HG03097 (cell line): ENCODE data around the gene TMIGD2.
"Not testable (repeated sequence)": the region's sequence is repeated elsewhere in the genome, so short reads cannot be mapped to it uniquely, and the experiment has no call there.

ENCODE experiments used
- ATAC-seq: cut with Tn5 transposase; IDR thresholded peaks from one replicate; pipeline ENCODE4 v1.9.1; 2021; ENCODE audit not compliant: unreplicated experiment, low FRiP score

The TMIGD2 gene, protein sequence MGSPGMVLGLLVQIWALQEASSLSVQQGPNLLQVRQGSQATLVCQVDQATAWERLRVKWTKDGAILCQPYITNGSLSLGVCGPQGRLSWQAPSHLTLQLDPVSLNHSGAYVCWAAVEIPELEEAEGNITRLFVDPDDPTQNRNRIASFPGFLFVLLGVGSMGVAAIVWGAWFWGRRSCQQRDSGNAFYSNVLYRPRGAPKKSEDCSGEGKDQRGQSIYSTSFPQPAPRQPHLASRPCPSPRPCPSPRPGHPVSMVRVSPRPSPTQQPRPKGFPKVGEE

DNA sequence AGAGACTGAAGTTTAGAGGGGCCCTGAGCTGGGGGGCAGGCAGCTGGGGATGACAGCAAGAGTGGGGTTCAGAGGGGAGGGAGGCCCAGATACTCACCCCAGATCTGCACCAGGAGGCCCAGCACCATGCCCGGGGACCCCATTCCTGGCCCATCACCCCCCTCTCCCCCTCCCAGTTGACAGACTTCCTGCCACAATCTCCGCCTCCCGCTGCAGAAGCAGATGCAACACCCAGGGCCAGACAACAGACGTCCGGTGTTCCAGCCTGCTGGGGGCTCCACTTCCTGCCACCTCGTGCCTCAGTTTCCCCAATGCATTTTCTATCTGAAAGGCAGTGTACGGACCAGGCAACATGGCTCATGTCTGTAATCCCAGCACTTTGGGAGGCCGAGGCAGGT lies at the start of gene TMIGD2:
Gene TMIGD2, minus strand, starts transcription at position 147 of the 398 bp plus-strand sequence. Its CDS starts 4 bp downstream, at position 143.
- no peak for ATAC-seq

DNA sequence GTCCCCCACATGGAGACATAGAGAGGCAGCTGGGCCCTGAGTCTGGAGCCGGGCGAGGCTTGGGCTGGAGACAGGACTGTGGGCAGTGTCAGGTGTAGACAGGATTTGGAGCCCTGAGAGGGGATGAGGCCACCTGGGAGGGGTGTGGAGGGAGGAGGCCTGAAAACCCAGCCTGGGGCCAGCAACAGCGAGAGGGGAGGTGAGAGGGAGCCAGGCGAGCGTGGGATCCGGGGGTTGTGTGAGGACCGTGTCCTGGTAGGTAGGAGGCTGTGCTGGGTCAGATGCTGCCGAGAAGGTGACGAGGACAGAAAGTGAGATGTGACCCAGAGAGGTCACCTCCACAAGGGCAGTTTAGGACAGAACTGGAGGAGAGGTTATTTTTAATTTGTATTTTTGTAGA lies 48.5 kb upstream of the TMIGD2 start:
- no peak for ATAC-seq

DNA sequence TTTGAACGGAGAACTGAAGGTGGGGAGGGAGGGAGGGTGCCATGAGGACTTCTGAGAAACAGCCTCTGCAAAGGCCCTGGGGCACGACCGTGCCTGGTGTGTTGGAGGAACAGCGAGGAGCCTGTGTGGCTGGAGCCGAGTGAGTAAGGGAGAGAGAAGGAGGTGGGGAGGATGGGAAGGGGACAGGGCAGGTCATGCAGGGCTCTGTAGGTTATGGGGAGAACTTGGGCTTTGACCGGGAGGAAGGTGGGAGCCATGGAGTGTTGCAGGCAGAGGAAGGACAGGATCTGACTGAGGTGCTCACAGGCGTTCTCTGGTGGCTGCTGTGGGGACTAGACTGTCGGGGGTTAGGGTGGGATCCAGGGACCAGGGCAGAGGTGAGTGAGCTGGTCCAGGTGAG lies 47.9 kb upstream of the TMIGD2 start:
- no peak for ATAC-seq

DNA sequence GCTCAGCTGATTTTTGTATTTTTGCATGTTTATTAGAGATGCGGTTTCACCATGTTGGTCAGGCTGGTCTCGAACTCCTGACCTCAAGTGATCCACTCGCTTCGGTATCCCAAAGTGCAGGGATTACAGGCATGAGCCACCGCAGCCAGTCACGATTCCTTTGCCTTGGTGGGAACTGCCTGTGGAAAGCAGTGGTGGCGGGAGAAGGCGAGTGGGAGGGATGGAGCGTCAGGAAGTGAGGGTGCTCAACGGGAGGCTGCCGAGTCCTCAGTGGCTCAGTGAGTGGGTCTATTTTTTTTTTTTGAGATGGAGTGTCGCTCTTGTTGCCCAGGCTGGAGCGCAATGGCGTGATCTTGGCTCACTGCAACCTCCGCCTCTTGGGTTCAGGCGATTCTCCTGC lies 47.0 kb upstream of the TMIGD2 start:
- ATAC-seq, result not testable (repeated sequence)

DNA sequence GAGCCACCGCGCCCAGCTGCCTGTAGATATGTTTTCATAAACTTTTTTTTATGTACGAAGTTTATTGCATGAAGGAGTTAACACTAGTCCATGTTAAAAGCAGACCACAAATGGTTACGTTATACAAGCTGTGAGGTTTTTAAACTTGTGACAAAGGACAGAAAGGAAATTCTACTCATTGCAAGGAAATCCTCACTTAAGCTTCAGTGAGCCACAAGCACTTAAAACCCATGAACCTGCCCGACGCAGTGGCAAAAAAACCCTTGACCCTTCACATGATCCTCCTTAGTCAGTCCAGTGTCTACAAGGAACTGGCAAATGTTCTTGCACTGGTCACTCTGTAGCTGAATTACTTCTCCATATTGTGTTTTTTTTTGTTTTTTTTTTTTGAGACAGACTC lies 45.3 kb upstream of the TMIGD2 start:
- no peak for ATAC-seq

DNA sequence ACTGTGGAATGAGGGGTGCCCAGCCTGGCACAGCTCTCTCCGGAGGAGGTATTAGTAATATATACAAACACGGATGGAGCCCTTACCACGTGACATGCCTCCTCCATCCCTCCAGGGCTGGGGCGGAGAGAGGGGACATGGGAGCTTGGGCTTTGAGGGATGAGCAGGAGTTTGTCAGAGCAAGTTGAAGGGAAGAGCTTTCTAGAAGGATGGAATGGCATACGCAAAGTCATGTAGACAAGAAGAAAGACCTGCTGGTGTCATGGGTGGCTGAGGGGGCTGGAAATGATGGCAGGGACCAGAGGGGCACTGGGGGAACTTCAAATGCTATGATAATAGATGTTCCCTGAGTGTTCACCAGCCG lies 43.8 kb upstream of the TMIGD2 start:
- ATAC-seq, result no peak

DNA sequence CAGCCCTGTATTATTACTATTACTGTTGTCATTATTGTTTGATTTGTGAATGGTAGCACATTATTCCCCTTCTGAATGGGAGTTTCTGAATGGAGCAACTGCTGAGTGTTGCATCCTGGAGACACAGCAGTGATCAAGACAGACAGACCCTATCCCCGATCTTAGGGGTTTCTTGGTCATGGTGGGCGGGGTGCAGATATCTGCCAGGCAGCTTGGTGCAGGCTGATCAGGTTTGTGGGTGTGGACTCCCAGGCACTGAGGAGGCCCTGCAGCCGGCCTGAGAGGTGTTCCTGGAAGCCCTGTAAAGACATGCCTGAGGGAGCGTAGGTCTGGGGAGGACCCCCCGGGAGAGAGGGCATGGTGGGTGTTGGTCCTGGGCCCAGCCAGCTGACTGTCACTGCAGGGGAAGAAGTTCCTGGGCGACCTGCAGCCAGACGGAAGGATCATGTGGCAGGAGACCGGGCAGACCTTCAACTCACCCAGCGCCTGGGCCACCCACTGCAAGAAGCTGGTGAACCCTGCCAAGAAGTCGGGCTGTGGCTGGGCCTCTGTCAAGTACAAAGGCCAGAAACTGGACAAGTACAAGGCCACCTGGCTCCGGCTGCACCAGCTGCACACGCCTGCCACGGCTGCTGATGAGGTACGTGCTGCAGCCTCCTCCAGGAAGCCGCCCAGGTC lies 43.3 kb upstream of the TMIGD2 start:
- no peak for ATAC-seq

DNA sequence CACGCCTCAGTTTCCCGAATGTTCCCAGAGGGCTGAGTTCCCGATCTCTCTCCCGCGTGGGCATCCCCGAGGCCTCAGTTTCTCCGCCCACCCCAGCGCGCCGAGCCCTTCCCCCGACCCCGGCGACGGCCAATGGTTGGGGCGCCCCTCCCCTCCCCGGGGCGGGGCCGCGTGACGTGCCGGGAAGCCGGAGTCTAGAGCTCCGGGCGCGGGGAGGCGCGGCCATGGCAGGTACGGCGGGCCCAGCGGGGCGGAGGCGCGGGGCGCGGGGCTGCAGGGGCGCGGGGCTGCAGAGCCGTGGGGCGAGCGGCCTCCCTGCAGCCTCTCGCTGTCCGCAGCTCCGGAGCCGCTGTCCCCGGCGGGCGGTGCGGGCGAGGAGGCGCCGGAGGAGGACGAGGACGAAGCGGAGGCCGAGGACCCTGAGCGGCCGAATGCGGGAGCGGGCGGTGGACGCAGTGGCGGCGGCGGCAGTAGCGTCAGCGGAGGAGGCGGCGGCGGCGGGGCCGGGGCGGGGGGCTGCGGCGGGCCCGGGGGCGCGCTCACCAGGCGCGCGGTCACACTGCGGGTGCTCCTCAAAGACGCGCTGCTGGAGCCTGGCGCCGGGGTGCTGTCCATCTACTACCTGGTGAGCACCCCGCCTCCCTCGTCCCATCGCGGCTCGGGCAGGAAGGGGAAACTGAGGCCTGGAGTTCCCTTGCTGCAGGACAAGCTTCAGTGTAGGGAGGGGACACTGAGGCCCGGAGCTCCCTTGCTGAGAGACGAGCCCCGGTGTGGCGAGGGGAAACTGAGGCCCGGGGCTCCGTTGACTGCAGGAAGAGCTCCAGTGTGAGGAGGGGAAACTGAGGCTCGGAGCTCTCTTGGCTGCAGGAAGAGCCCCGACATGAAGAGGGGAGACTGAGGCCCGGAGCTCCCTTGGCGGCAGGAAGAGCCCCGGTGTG lies 41.5 kb upstream of the TMIGD2 start, which contains the start of gene MPND:
Gene MPND, plus strand, starts transcription at position 193 of the 938 bp plus-strand sequence. Its CDS starts 32 bp downstream, at position 225.
- peak; percentile 49 for ATAC-seq

DNA sequence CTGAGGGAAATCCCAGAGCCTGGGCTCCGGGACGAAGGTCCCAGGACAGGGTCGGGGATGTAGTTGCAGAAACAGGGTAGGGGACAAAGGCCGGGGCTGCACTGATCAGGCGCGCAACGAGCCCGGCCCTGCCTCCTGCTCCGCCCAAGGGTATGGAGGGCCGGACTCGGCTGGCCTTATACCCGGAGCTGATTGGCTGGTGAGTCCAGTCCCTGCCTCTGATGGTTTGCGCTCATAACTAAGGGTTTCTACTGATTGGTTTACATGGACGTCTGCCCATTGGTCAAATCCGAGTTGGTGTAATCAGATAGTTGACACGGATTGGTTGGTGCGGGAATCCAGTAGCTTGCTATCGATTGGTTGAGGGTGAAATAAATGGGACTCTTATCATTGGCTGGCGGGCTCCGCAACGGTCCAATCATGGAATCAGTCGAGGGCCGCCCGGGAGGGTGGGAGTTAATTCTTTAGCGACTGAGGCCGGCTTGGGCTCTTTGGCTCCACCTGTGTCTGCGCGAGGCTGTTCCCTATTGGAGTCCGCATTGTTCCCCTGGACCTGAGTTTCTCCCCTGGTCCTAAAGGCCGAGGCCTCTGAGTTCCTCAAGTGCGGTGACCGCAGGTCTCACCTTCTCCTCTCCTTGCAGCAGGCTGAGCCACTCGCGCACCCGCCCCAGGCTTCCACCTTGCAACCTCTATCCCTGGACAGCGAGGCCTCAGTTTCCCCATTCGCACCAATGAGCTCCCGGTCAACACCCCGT lies 40.6 kb upstream of the TMIGD2 start:
- peak; percentile 78 for ATAC-seq

DNA sequence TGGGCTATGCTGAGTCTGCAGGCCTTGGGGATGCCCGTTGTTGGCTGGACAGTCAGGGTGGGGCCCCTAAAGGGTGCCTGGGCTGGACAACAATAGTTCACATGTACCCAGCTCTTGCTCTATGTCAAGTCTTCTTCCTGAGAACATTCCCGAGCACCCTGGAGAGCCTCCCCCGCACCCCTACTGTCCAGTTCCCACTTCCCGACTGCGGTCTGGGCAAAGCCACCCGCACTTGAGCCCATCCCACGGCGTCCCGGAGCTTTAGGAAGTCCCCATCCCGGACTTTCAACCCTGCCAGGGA lies 40.1 kb upstream of the TMIGD2 start:
- no peak for ATAC-seq

DNA sequence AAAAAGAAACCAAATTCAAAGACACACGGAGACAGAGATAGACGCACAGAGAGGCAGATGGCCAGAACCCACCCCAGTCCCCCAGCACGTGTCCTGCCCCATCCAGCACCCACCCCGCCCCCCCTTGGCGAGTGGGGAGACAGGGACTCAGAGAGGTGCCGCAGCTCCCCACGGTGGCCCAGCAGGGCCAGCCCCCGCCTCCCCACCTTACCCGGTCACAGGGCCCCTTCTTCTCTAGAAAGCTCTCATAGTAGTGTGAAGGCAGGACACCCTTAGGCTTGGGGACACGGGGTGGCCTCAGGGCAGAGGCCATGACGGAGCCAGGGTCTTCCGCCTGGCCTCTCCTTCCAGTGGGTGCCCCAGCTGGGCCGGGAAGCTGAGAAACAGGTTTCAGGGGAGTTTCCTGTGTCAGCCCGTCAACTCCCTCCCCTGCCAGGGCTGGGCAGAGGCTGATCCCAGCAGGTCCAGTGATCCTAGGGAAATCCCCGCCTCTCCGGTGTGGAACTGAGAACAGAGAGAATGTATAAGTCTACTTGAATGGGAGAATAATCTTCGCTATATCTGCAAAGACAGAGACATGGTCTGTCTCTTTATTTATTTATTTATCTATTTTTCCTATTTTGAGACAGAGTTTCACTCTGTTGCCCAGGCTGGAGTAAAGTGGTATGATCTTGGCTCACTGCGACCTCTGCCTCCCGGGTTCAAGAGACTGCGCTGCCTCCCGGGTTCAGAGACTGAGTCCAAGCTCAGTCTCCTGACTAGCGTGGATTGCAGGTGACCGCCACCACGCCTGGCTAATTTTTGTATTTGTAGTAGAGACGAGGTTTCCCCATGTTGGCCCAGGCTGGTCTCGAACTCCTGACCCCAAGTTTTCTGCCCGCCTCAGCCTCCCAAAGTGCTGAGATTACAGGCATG lies 36.5 kb upstream of the TMIGD2 start, which contains the start of gene STAP2:
Gene STAP2, minus strand, starts transcription at position 387 of the 915 bp plus-strand sequence. Its CDS starts 74 bp downstream, at position 313.
- ATAC-seq, result no peak

DNA sequence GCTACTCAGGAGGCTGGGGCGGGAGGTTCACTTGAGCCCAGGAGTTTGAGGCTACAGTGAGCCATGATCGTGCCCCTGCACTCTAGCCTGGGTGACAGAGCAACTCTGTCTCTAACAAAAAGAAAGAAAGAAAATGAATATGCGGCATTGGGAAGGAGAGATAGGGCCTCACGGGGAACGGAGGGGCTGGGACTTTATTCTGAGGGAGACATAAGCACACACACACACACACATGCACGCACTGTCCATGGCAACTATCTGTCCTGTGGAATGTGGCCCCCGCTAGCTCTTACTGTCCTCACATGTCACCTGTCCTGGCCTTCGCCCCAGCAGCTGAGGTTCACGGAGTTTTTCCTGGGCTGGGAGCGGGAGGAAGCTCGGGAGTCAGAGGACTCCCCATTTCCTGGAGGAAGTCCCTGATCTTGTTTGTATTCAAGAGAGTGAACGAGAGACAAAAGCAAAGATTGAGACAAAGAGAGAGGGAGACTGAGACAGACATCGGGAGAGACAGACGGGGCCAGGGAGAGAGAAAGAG lies 35.8 kb upstream of the TMIGD2 start:
- ATAC-seq, result no peak

DNA sequence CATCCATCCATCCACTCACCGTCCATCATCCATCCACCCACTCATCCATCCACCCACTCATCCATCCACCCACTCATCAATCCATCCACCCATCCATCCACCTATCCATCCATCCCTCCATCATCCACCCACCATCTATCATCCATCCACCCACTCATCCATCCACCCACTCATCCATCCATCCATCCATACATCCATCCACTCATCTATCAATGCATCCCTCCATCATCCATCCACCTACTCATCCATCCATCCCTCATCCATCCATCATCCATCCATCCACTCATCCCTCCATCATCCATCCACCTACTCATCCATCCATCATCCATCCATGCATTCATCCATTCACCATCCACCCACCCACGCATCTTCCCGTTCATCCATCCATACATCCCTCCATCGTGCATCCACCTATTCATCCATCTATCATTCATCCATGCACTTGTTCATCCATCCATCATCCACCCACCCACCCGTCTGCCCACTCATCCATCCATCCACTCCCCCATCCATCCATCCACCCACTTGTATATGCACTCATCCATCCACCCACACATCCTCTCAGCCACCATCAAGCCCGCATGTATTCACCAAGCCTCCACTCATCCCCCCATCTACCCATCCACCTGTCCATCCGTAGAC lies 32.9 kb upstream of the TMIGD2 start:
- ATAC-seq, result no peak

DNA sequence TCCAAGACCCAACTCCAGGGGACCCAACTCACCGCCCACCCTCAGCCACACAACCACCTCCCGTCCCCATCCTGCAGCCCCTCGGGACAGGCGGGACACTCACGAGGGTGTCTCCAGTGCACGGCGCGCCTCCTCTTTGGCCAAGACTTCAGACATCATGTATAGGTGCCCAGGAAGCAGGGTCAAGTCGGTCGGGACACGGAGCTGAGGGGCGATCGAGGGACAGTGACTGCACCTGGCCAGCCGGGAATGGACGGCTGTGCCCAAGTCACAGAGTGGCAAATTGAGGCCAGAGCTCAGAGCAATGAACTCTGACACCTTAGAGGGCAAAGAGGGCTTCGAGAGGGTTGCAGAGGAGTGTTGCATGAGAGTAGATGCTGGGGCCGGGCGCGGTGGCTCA lies 27.7 kb upstream of the TMIGD2 start:
- ATAC-seq, result no peak

DNA sequence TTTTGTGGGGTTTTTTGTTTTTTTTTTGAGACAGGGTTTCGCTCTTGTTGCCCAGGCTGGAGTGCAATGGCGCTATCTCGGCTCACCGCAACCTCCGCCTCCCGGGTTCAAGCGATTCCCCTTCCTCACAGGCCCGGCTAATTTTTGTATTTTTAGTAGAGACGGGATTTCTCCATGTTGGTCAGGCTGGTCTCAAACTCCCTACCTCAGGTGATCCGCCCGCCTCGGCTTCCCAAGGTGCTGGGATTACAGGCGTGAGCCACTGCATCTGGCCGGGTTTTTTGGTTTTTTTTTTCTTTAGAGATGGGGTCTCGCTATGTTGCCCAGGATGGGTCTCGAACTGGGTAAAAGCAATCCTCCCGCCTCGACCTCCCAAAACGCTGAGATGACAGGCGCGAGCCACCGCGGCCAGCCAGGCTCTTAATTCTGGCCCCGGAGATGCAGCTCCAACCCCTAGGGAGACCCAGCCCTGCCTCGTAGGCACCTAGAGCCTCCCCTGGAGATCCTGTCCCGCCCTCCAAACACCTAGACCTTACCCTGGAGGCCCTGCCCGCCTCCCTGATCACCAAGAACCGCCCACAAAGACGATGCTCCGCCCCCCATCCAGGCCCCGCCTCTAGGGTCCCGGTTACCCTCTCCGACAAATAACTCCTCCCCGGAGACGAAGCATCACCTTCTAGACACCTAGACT lies 26.9 kb upstream of the TMIGD2 start:
- ATAC-seq, result not testable (repeated sequence)

DNA sequence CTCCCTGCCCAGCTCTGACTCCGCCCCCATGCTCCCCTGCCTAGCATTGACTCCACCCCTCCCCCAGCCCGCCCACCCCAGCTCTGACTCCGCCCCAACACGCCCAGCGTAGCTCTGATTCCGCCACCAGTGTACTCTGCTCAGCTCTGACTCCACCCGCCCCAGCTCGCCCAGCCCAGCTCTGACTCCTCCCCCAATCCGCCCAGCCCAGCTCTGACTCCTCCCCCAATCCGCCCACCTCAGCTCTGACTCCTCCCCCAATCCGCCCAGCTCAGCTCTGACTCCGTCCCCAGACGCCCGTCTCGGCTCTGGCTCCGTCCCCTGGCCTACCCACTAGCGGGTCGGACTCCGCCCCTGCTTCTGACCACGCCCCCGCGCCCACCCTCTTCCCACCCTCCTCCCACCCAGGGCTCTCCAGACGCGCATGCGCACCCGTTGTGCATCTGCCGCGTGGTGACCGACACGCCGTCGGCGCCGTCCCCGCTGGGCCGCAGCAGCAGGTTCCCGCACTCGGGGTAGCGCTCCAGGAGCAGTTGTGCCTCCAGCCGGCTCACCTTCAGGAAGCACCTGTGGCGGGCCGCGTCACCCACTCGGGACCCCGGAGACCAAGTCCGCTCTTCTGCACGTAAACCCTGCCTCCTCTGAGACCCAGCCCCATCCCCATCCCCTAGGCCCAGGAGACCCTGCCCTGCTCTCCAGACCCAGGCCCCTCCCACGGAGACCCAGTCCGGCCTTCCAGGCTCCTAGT lies 26.2 kb upstream of the TMIGD2 start:
- ATAC-seq, result peak; percentile 60

DNA sequence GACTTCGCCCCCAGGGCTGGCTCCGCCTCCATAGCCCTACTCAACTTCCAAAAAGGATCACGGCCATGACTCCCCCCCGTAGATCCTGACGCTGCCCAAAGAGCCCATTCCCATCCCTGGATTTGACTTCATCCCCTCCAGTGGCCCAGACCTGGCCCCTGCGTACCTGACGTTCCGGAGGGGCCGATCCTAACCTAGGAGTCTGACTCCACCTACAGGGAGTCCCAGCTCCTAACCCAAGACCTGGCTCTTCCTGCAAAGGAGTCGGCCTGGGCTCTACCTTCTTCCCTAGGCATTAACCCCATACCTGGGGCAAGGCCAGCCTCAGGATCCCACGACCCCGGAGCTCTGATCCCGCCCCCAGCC lies 25.7 kb upstream of the TMIGD2 start:
- ATAC-seq, result no peak
